GM19351 (cell line): ENCODE data around the gene GALNT9.
A peak's percentile ranks its signal among the peaks of the same experiment; 100 is the strongest.
"Not testable (repeated sequence)": the region's sequence is repeated elsewhere in the genome, so short reads cannot be mapped to it uniquely, and the experiment has no call there.

ENCODE experiments used
- ATAC-seq: cut with Tn5 transposase; IDR thresholded peaks from one replicate; pipeline ENCODE4 v1.9.1; 2021; ENCODE audit warnings: mild to moderate bottlenecking, moderate library complexity; ENCODE audit not compliant: unreplicated experiment

GALNT9 gene

GRCh38 chr12:132202929-132203721, 126.3 kb downstream of the GALNT9 start:
- ATAC-seq: no peak

DNA sequence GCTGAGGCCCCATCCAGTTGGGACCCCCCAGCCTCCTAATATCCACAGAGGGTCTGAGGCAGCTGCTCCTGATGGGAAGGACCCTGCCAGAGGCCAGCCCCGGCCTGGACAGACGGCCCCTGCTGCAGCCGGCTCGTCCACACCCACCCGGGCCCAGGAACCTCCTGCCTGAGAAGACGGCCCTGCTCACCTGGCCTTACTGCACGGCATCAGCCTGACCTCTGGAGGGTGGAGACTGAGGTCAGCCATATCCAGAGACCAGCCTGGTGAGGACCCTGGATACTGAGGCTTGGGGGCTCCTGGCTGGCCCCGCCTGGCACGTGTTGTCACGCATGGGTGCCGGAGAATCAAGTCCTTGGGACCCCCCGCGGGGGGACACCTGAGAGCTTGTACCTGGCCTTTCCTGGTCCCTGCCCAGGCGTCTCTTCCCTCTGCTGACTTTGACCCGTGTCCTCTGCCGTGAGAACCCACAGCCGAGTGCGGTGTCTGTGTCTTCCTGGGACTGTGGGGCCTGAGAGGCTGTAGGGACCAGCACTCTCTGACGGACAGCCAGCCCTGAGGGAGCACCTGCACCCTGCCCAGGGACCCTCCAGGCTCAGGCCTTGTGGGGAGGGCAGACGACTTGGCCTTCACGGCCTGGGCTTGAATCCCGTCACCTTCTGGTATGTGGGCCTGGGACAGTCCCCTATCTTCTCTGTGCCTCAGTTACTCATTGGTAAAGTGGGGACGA, 127.8 kb downstream of the GALNT9 start:
- ATAC-seq: no peak

GRCh38 chr12:132200800-132201199, 128.6 kb downstream of the GALNT9 start:
- ATAC-seq: no peak

DNA sequence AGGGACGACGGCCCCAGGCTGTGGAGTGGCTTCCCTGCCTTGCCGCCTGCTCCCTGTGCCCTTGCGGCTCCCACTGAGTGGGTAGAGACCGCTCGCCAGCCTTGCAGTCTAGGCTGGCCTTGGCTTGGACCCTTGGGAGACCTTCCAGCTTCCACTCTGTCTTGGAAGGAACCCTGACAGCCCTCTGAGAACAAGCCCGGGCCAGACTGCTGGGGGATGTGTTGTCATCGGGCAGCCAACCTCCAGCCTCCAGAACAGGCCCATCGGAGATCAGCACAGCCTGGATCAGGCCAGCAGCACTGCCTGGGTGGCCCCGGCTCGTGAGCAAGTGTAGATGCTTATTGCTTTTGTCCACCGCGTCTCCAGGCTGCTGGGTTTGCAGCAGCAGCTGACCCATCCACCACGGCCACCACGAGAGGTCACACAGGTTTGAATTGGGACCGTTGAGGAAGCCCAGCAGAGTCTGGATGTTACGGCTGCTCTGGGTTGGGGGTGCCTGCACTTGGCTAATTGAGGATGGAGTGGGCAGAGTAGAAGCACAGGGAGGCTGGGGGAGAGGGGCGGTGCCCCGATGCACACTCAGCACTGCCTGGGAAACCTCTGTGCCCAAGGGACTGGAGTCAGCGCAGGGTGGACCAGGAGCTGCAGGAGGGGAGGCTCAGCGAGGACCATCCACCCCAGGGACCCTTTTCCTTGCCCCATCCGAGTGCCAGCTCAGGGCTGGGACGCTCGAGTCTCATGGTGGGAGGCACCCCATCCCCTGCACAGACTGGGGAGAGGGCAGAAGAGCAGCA, 129.7 kb downstream of the GALNT9 start:
- ATAC-seq: no peak

GRCh38 chr12:132199101-132199500, 130.3 kb downstream of the GALNT9 start:
- ATAC-seq: no peak

GRCh38 chr12:132197581-132198354, 131.6 kb downstream of the GALNT9 start:
- no peak for ATAC-seq

GRCh38 chr12:132196873-132197390, 132.5 kb downstream of the GALNT9 start:
- no peak for ATAC-seq

- no peak for ATAC-seq
These were observed 133.1 kb downstream of the GALNT9 start for GRCh38 chr12:132196038-132196872.

DNA sequence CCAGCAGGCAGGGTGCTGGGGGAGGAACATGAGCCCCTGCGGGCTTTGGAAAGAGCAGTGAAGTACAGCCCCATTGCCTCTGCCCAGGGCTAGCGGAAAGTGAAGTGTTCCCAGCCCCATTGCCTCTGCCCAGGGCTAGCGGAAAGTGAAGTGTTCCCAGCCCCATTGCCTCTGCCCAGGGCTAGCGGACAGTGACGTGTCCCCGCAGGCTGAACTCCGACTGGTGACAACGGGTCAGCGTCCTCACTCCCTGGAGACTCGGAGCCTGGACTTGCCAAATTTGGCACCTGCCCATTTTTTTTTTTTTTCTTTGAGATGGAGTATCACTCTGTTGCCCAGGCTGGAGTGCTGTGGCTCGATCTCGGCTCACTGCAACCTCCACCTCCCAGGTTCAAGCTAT, 134.1 kb downstream of the GALNT9 start:
- ATAC-seq: not testable (repeated sequence)

DNA sequence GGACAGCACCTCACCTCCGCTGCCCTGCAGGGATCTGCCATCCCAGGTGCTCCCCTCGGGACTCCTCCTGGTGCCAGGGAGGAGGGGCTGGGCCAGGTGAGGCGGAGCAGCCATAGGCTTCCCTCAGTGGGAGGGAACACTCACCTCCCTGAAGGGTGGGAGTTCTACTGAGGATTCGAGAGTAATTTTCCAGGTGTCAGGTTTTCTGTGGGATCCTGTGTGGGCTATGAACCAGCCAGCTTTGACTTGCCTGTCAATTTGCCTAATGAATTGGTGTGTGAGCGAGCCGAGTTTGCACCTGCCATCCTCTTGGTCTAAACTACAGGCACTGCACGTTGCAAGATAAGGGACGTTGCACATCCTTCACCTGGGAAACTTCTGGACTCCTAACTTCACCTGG, 134.8 kb downstream of the GALNT9 start:
- no peak for ATAC-seq

- no peak for ATAC-seq
These were observed 135.3 kb downstream of the GALNT9 start for GRCh38 chr12:132194056-132194455.

DNA sequence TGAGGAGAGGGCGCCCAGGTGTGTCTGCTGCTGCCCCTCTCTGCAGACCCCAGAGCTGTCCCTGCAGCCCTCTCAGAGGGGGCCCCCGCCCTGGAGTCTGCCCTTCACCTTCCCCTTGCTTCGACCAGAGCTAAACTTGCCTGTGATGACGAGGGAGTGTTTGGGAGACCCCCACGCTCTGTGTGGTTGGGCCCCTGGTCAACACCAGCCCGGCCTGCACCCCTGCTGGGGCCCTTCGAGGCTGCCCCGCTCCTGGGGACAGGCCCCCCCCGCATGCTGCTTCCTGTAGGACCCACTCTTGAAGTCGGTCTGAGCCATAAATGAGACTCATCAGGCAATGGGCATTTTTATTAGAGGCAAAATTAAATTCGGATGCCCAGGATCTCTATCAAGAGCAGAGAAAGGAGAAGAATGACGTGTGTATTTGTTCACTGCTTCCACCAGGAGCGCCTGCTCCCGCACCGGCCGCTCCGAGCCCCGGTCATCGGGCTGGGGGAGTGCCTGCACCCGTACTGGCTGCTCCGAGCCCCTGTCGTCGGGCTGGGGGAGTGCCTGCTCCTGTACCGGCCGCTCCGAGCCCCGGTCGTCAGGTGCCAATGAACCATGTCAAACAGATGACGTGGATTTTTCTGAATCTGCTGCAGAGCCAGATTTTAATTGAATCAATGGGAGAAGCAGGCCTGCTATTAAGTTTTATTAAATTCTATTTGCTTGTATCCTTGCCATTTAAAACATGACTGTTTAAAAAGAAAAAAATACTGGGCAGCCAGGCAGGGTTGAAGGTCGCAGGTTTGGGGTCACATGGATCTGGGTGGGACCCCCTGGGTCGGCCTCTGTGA, 137.5 kb downstream of the GALNT9 start:
- no peak for ATAC-seq

DNA sequence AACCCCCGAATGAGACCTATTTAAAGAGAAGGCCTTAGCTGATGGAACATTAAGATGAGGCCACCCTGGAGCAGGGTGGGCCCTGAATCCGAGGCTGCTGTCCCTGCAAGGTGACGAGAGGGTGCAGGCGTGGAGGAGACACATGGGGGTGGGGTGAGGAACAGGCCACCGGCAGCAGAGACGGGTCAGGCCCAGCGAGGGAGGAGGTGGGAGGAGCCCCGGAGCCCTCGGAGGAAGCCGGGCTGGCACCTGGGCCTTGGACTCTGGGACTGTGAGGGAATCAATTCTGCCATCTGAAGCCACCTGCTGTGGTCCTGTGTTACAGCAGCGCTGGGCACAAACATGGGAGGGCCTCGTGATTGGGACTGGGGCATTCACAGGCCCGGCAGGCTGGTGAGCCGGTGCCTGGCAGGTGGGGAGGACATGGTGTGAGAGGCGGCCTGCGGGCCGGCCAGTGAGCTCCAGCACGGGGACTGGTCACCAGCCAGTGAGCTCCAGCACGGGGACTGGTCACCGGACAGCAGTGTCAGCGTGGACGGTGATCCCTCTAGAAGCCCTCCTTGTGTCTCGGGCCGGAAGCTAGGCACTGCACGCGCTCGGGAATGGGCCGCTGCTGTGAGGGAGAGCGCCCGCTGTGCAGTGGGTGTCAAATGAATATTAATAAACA, 138.4 kb downstream of the GALNT9 start:
- no peak for ATAC-seq

- ATAC-seq: no peak
These were observed 139.2 kb downstream of the GALNT9 start for GRCh38 chr12:132190012-132190755.

GRCh38 chr12:132189378-132190011, 139.9 kb downstream of the GALNT9 start:
- ATAC-seq: peak; percentile 95

DNA sequence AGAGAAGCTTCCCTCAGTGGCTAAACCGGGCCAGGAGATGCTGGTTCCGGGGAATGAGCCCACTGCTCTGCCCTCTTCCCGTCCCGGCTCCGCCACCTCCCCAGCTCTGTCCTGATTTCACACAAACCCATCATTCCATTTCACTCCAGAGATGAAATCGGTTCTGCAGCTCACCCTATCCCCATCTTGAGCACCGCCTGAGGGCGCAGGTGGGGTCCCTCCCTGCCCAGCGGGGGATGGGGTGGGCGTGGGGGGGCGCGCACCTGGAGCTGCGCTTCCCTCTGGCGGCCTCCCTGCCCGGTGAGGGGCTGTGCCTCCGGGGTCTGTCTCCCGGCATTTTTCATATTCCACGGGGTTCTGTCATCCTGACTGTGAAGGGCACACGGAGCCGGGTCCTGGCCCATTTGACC, 140.5 kb downstream of the GALNT9 start:
- no peak for ATAC-seq

GRCh38 chr12:132188451-132188901, 140.9 kb downstream of the GALNT9 start:
- no peak for ATAC-seq
